K562 (cell line): Measurements from ENCODE around the gene GPX6.

Experiments
- CEBPG ChIP-seq, 3 experiments: fragments of 200-800 bp in 1 of 3; sonication (Bioruptor generic) in 1 of 3; sonication (generic) in 1 of 3; formaldehyde crosslinking in 1 of 3; IDR thresholded peaks in 2 of 3; conservative IDR thresholded peaks in 1 of 3; 2 replicates each; pipeline versions ENCODE4 v1.6.1 to v1.8.0; 2016 to 2022; ENCODE audit warnings: missing compliant biosample characterization in 2 of 3, missing genetic modification characterization in 2 of 3, mild to moderate bottlenecking in 1 of 3, missing genetic modification reagents in 1 of 3
- CREM ChIP-seq: IDR thresholded peaks from 2 replicates; pipeline ENCODE4 v1.6.1; 2014; ENCODE audit warnings: antibody characterized with exemption, low read depth
- FOSL1 ChIP-seq: fragments of 200-800 bp; sonication (Bioruptor generic); conservative IDR thresholded peaks from 2 replicates; pipeline ENCODE4 v1.6.1; 2016; ENCODE audit warnings: missing genetic modification characterization, missing compliant biosample characterization
- HNRNPH1 ChIP-seq: fragments of 200-400 bp; formaldehyde crosslinking; optimal IDR thresholded peaks from 2 replicates; pipeline ENCODE3; 2017; ENCODE audit warnings: low read depth, mild to moderate bottlenecking, low read length, moderate library complexity
- KDM1A ChIP-seq, 2 experiments: fragments of 450-650 bp; IDR thresholded peaks; 2 replicates each; pipeline ENCODE4 v1.6.1; 2016; ENCODE audit warnings: mild to moderate bottlenecking in 2 of 2
- MTA2 ChIP-seq: fragments of 450-650 bp; IDR thresholded peaks from 2 replicates; pipeline ENCODE4 v1.6.1; 2016; ENCODE audit warnings: low read depth
- PATZ1 ChIP-seq: fragments of 250-450 bp; sonication (Bioruptor Pico); IDR thresholded peaks from 2 replicates; pipeline ENCODE4 v1.5.0; 2020; ENCODE audit warnings: mild to moderate bottlenecking, borderline replicate concordance
- POLR2A ChIP-seq: fragments of 450-650 bp; conservative IDR thresholded peaks from 2 replicates; pipeline ENCODE4 v1.6.1; 2016
- POLR2AphosphoS5 ChIP-seq: IDR thresholded peaks from 2 replicates; pipeline ENCODE4 v1.6.1; 2011; ENCODE audit warnings: mild to moderate bottlenecking, low read depth, low read length, moderate library complexity; ENCODE audit not compliant: control insufficient read depth, insufficient read depth
- RERE ChIP-seq: sonication (generic); formaldehyde crosslinking; IDR thresholded peaks from 2 replicates; pipeline ENCODE4 v1.8.0; 2023; ENCODE audit warnings: missing genetic modification reagents, mild to moderate bottlenecking, borderline replicate concordance
- ZEB2 ChIP-seq: fragments of 450-650 bp; IDR thresholded peaks from 2 replicates; pipeline ENCODE4 v1.6.1; 2016
- TF ChIP-seq, protein P1 (sequence below): fragments of 450-650 bp; formaldehyde crosslinking; IDR thresholded peaks from 2 replicates; pipeline ENCODE4 v1.4.0; 2020; ENCODE audit warnings: mild to moderate bottlenecking, moderate library complexity

DNA sequence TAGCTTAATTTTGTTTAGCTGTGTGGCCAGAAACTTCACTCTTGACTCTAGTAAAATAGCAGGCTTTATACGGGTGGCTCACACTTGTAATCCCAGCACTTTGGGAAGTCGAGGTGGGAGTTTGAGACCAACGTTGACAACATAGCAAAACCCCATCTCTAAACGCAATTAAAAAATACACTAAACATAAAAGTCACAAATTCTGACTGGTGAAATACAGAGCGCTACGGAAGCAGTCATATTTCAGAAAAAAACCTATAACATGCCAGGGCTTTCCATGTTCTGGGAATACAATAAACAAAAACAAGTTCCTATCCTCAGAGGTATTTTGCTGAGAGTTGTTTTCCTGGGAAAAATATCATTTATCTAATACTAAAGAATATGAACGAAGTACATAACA is 47.5 kb downstream of the GPX6 start:
- TF ChIP-seq PATZ1 (CRISPR knock-in tag): no peak
- TF ChIP-seq ZEB2: no peak
- TF ChIP-seq, protein P1, sequence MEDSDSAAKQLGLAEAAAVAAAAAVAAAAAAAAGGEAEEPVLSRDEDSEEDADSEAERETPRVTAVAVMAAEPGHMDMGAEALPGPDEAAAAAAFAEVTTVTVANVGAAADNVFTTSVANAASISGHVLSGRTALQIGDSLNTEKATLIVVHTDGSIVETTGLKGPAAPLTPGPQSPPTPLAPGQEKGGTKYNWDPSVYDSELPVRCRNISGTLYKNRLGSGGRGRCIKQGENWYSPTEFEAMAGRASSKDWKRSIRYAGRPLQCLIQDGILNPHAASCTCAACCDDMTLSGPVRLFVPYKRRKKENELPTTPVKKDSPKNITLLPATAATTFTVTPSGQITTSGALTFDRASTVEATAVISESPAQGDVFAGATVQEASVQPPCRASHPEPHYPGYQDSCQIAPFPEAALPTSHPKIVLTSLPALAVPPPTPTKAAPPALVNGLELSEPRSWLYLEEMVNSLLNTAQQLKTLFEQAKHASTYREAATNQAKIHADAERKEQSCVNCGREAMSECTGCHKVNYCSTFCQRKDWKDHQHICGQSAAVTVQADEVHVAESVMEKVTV (CRISPR knock-in tag): no peak
- TF ChIP-seq POLR2AphosphoS5: no peak
- no peak for TF ChIP-seq MTA2
- no peak for TF ChIP-seq CREM
- TF ChIP-seq CEBPG (CRISPR knock-in tag; IDR thresholded peaks at IDR 0.05): no peak
- TF ChIP-seq CEBPG (tag; conservative IDR thresholded peaks at IDR 0.05 in 1 of 2, IDR thresholded peaks at IDR 0.05 in 1 of 2): no peak
- TF ChIP-seq FOSL1 (tag): no peak
- TF ChIP-seq HNRNPH1: no peak
- TF ChIP-seq POLR2A: no peak
- no peak for TF ChIP-seq RERE (CRISPR knock-in tag)
- TF ChIP-seq KDM1A (IDR thresholded peaks at IDR 0.05): no peak
